OCI-LY3 (cell line): ENCODE results near the gene POFUT2.

Experiments used
- EZH2phosphoT487 ChIP-seq: fragments of 200-600 bp; shearing (Covaris generic); IDR thresholded peaks from 2 replicates; pipeline ENCODE4 v1.6.1; 2018; ENCODE audit warnings: antibody characterized with exemption, mixed run types, low read depth
- TF ChIP-seq, protein P1 (sequence below): fragments of 200-600, 300-600 bp; sonication (generic); IDR thresholded peaks from 2 replicates; pipeline ENCODE4 v1.5.1; 2014; ENCODE audit warnings: antibody characterized with exemption, low read length, low read depth

DNA sequence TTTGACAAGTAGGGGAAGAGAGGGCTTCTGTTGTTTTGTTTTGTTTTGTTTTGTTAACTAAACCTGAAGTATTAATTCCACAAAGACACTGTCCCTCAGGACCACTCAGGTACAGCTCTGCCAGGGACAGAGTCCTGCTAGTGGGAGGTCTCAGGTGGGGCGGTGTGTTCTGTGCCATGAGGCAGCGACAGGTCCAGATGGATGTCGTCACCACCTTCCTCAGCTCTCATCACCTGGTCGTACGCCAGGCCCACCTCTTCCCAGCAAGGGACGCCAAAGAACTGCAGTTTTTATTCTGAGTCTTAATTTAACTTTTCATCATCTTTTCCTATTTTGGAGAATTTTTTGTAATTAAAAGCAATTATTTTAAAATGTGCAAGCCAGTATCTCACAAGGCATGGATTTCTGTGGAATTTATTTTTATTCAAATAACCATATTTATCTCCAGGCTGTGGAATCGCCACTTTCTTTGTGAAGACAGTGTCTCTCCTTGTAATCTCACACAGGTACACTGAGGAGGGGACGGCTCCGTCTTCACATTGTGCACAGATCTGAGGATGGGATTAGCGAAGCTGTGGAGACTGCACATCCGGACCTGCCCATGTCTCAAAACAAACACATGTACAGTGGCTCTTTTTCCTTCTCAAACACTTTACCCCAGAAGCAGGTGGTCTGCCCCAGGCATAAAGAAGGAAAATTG, 62.5 kb downstream of the POFUT2 start:
- TF ChIP-seq, protein P1, sequence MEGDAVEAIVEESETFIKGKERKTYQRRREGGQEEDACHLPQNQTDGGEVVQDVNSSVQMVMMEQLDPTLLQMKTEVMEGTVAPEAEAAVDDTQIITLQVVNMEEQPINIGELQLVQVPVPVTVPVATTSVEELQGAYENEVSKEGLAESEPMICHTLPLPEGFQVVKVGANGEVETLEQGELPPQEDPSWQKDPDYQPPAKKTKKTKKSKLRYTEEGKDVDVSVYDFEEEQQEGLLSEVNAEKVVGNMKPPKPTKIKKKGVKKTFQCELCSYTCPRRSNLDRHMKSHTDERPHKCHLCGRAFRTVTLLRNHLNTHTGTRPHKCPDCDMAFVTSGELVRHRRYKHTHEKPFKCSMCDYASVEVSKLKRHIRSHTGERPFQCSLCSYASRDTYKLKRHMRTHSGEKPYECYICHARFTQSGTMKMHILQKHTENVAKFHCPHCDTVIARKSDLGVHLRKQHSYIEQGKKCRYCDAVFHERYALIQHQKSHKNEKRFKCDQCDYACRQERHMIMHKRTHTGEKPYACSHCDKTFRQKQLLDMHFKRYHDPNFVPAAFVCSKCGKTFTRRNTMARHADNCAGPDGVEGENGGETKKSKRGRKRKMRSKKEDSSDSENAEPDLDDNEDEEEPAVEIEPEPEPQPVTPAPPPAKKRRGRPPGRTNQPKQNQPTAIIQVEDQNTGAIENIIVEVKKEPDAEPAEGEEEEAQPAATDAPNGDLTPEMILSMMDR: no peak
- TF ChIP-seq EZH2phosphoT487: no peak
